ENCODE results near the gene TJP3. TPM values are rescaled to one million over a fixed set of nuclear protein-coding genes. Genes with fewer than 3 reads are reported as not detected.

TJP3 gene
- total RNA-seq, 4 donors from 2014 or later = 29.7 to 43.7 (median 39.8) TPM

DNA sequence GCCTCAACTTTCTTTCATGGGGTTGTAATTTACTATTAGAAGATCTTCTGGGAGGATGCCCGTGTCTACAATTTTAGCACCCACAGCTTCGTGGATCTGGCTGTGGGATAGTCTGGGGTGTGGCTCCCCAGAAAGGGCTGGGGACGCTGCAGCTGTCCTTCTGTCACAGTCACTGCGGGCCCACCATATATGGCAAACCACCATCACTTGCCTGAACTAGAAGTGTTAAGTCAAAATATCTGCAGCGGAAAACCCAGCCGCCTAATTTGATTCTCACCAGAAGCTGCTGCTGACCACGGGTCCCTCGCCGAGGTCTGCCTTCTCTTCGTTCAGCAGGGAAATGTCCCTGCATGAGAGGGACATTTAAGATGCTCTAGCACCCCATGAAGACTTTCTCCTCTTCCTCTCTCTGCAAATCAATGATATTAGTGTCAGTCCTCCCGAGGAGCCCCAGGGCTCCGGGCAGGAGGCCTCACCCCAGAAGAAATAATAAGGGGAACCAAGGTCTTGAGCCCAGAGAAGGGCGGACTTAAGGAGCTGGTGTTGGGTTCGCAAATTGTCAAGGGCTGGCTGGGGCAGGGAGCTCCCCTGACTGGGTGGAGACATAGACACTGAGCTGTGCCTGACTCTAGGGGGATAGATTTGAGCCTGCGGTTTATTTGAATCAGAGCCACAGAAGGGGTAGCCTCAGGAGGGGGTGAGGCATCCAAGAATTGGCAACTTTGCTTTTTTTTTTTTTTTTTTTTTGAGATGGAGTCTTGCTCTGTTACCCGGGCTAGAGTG lies 81.0 kb downstream of the TJP3 start:
- Histone ChIP-seq H3K36me3 (no peaks in the 10 kb centered on the region), H3K27me3 (no peaks in the 10 kb centered on the region), H3K4me3 (replicated peaks in 1 of 3) (no peak overlapping the region), H3K9me3 (no peaks in the 10 kb centered on the region), H3K4me1 (peaks cover 0 to 6% of the 10 kb centered on the region in 2 donors), H3K27ac (no peak overlapping the region)
- TF ChIP-seq, protein P1, sequence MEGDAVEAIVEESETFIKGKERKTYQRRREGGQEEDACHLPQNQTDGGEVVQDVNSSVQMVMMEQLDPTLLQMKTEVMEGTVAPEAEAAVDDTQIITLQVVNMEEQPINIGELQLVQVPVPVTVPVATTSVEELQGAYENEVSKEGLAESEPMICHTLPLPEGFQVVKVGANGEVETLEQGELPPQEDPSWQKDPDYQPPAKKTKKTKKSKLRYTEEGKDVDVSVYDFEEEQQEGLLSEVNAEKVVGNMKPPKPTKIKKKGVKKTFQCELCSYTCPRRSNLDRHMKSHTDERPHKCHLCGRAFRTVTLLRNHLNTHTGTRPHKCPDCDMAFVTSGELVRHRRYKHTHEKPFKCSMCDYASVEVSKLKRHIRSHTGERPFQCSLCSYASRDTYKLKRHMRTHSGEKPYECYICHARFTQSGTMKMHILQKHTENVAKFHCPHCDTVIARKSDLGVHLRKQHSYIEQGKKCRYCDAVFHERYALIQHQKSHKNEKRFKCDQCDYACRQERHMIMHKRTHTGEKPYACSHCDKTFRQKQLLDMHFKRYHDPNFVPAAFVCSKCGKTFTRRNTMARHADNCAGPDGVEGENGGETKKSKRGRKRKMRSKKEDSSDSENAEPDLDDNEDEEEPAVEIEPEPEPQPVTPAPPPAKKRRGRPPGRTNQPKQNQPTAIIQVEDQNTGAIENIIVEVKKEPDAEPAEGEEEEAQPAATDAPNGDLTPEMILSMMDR (IDR thresholded peaks at IDR 0.05) = no peak
- no peak for TF ChIP-seq POLR2A (IDR thresholded peaks at IDR 0.05)
- DNase-seq = no peak
- intact Hi-C loops (cut with DNase I) = no loop called here
- WGBS, 2 donors = 50 to 59% methylated on average over 16 of the region's 16 CpGs

DNA sequence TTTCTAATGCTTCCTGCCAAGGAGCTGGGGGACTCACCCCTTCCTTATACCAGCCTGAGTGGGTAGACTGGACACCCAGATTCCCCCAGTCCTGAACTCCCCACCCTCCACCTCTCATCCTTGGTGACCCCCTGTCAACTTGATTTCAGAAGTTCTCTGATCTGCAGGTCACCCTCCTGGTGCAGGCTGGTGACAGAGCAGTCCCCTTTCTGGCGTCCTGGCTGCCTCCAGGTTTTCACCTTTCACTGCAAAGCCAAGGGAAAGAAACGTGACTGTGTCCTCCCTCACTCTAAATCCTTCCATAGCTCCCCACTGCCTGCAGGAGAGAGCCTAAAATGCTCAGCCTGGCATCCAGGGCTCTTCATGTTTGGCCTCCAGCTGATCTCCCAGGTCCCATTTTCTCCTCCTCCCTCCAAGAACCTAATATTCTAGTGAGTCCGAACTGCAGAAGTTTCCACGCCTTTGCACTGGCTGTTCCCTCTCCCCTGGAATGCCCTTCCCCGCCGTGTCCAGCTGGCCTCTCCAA lies 82.1 kb downstream of the TJP3 start:
- intact Hi-C loops (cut with DNase I) = no loop called here
- Histone ChIP-seq H3K27me3 (no peaks in the 10 kb centered on the region), H3K4me3 (replicated peaks in 1 of 3) (no peak overlapping the region), H3K4me1 (peaks cover 0 to 6% of the 10 kb centered on the region in 2 donors), H3K27ac (no peak overlapping the region), H3K36me3 (no peaks in the 10 kb centered on the region), H3K9me3 (no peaks in the 10 kb centered on the region)
- WGBS, 2 donors = 77 to 78% methylated on average over 6 of the region's 6 CpGs
- TF ChIP-seq POLR2A (IDR thresholded peaks at IDR 0.05) = no peak
- TF ChIP-seq, protein P1 (IDR thresholded peaks at IDR 0.05) = no peak
- DNase-seq = no peak

DNA sequence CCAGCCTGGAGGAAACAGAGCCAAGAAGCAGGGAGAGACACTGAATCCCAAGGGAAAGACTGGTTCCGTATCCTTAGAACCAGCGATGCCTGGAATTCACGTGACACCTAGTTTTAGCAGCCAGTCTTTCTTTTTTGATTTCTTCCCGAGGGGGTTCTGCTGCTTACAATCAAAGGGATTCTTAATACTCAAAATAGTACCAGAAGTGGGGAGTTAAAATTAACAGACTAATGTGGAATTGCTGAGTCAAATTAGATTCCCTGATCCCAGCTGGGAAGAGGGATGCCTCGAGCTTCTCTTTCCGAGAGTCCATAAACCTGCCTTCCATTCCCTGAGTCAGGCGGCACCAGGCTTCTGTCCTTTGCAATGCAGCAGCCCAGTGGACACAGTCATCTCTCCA lies 82.8 kb downstream of the TJP3 start:
- 81% methylated on average over 7 of the region's 7 CpGs for WGBS, 2 donors
- no peak for DNase-seq
- Histone ChIP-seq H3K4me3 (replicated peaks in 1 of 3) (no peak overlapping the region), H3K4me1 (peaks cover 0 to under 1% of the 10 kb centered on the region in 2 donors), H3K9me3 (no peaks in the 10 kb centered on the region), H3K27ac (no peak overlapping the region), H3K27me3 (no peaks in the 10 kb centered on the region), H3K36me3 (no peaks in the 10 kb centered on the region)
- intact Hi-C loops (cut with DNase I) = no loop called here
- TF ChIP-seq, protein P1 (IDR thresholded peaks at IDR 0.05) = no peak
- TF ChIP-seq POLR2A (IDR thresholded peaks at IDR 0.05) = no peak

DNA sequence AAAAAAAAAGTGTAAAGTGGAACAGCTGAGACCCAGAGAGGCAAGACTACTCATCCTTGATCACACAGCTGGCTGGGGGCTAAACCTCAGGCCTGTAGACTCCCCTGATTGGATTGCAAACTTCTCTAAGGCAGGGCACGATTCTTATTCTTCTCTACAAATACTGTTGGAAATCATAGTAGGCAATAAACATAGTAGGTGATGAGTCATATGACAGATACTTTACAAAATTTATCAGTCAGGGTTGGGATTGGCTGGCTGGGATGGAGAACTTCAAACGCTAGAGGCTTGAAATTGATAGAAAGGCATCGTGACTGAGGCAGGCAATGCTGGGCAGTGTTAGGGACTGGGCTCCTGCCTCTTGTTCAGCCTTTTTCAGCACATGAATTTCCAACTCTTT lies 83.9 kb downstream of the TJP3 start:
- no peak for DNase-seq
- Histone ChIP-seq H3K4me1 (no peaks in the 10 kb centered on the region), H3K4me3 (replicated peaks in 1 of 3) (no peak overlapping the region), H3K27ac (no peak overlapping the region), H3K9me3 (no peaks in the 10 kb centered on the region), H3K27me3 (no peaks in the 10 kb centered on the region), H3K36me3 (no peaks in the 10 kb centered on the region)
- 79 to 81% methylated on average over 3 of the region's 3 CpGs for WGBS, 2 donors
- intact Hi-C loops (cut with DNase I) = no loop called here
- TF ChIP-seq, protein P1 (IDR thresholded peaks at IDR 0.05) = no peak

DNA sequence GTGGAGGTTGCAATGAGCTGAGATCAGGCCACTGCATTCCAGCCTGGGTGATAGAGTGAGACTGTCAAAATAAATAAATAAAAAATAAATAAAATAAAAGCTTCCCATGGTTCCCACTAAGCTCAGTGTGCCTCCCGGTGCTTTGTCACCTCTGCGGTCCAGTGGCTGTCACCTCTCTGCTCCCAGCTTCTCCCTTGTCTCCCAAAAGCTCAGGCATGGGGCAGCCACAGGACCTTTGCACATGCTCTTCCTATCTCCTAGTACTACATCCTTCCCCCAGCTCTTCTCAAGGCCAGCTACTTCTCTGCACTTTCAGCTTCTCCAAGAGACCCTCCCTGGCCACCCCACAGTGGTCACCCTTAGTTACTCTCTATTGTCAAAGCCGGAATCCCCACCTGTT lies 85.6 kb downstream of the TJP3 start:
- no peaks in the 10 kb centered on the region for H3K27me3 ChIP-seq
- no peak for TF ChIP-seq POLR2A (IDR thresholded peaks at IDR 0.05)
- TF ChIP-seq, protein P1 (IDR thresholded peaks at IDR 0.05) = no peak
- no peak for DNase-seq
- intact Hi-C loops (cut with DNase I) = no loop called here
- WGBS, 2 donors = 92 to 95% methylated on average over 3 of the region's 3 CpGs
- H3K4me3 ChIP-seq (replicated peaks in 1 of 3) = no peak overlapping the region
- H3K27ac ChIP-seq = no peak overlapping the region
- H3K36me3 ChIP-seq = no peaks in the 10 kb centered on the region
- H3K4me1 ChIP-seq = no peaks in the 10 kb centered on the region
- H3K9me3 ChIP-seq = no peaks in the 10 kb centered on the region
